GM12865 (cell line): Measurements from ENCODE around the gene RELN.

ENCODE experiments used
- DNase-seq: peaks from one replicate; pipeline ENCODE4 v3.0.0; 2010; ENCODE audit warnings: low read depth
- H3K4me3 ChIP-seq: 2 replicates; pipeline ENCODE4 v1.5.1; 2011; ENCODE audit warnings: mild to moderate bottlenecking, low read depth, low read length, control low read depth
- TF ChIP-seq, protein P1 (sequence below): IDR thresholded peaks from 2 replicates; pipeline ENCODE4 v1.5.1; 2011; ENCODE audit warnings: low read length, control low read depth, low read depth, inconsistent platforms; ENCODE audit not compliant: insufficient read depth; ENCODE audit errors: missing control alignments

The RELN gene

GRCh38 chr7:103632005-103632639 is 357.3 kb downstream of the RELN start:
- DNase-seq, result no peak
- TF ChIP-seq, protein P1, sequence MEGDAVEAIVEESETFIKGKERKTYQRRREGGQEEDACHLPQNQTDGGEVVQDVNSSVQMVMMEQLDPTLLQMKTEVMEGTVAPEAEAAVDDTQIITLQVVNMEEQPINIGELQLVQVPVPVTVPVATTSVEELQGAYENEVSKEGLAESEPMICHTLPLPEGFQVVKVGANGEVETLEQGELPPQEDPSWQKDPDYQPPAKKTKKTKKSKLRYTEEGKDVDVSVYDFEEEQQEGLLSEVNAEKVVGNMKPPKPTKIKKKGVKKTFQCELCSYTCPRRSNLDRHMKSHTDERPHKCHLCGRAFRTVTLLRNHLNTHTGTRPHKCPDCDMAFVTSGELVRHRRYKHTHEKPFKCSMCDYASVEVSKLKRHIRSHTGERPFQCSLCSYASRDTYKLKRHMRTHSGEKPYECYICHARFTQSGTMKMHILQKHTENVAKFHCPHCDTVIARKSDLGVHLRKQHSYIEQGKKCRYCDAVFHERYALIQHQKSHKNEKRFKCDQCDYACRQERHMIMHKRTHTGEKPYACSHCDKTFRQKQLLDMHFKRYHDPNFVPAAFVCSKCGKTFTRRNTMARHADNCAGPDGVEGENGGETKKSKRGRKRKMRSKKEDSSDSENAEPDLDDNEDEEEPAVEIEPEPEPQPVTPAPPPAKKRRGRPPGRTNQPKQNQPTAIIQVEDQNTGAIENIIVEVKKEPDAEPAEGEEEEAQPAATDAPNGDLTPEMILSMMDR, result no peak
- no peak overlapping the region for H3K4me3 ChIP-seq

DNA sequence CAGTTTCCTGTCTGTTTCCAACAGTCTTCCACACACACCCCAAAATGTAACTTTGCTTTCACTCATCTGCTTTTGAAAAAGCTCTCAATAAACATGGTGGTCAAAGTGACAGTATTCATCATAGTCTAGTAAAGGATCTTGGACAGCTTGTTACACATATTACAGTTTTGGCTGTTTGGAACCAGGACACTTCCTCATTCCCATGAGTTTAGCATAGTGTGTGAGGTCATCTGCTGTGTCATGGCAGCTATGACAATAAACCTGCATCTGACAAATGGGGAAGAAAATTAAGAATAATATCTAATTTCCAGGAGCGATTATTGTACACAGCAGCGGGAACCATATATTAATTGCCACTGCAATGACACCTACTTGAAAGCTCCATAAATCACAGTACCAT is 359.1 kb downstream of the RELN start:
- TF ChIP-seq, protein P1, result no peak
- no peak overlapping the region for H3K4me3 ChIP-seq
- no peak for DNase-seq

- H3K4me3 ChIP-seq, result no peak overlapping the region
- TF ChIP-seq, protein P1, result no peak
- DNase-seq, result no peak
Observed at GRCh38 chr7:103628742-103629141, 360.7 kb downstream of the RELN start.

DNA sequence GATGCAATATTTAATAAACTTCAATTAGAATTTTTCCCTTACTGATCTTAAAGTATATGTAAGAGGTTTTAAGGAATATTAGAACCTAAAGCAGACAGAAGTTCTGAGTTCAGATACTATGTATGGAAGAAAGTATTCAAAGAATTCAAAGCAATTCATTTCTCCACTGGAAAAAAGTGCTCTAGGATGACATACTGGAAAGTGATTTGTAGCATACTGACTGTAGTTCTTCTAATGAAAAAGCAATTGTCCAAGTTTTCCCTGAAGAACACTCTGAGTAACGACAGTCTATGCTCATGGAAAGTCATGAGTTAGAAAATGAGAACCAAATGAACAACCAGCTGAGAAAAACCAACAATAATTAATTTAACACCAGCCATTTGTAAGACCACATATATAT is 362.7 kb downstream of the RELN start:
- TF ChIP-seq, protein P1, result no peak
- no peak overlapping the region for H3K4me3 ChIP-seq
- DNase-seq, result no peak

DNA sequence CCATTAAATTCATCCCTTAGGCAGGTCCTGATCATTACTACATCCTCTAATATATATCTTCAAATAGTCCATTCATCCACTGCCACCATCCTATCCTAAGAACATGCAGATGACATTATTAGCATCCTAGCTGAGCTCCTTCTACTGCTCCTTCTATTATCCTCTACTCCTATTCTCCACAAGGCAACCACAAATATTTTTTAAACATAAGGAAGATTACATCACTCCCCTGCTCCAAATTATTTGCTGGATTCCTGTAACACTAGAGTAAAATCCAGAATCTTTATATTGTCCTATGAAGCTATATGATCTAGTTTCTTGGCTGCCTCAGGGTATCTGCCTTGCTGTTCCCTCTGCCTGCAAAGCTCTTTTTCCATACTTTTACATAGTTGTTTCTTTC is 367.2 kb downstream of the RELN start:
- DNase-seq, result no peak
- TF ChIP-seq, protein P1, result no peak
- H3K4me3 ChIP-seq, result no peak overlapping the region

DNA sequence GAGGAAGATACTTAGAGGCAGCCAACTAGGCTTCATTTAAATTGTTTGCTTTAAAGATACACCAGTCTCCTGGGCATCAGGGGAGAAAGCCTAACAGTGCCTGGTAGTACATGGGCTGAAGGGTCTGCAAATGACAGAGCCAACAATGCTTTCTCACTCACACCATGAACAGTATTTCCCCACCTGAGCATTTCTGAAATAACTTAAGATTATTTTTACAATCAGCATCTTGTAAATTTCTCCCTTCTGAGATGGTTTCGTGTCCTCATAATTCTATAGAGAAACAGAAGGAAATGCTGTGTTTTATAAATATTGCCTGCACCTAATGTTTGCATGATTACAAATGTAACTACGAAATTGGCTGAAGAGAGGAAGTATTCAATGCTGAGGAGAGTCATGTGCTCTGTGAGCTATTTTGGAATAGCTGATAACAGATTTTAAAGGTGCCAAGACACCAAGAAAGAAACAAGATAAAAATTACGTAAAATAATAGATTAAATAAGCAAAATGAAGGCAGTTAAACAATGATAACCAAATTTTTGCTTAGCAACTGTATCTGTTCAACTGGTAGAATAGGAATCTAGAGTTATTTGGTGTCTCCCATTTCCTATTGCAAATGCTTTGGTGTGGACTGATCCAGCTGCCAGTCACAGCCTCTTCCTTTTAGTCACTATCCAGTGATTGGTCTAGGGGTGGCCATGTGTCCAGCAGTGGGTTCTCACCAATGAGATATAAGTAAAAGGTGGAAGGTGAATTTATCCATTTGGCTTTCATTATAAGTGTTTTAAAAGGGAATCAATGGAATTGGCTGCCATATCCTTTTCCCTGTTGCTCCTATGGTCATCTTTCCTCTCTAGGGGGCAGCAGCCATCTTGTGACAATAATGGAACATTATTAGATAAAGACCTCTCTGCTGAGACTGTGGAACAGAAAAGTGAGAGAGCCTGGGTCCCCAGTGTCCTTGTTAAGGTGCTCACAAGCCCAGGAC is 375.5 kb downstream of the RELN start:
- no peak overlapping the region for H3K4me3 ChIP-seq
- no peak for DNase-seq
- TF ChIP-seq, protein P1, result no peak

DNA sequence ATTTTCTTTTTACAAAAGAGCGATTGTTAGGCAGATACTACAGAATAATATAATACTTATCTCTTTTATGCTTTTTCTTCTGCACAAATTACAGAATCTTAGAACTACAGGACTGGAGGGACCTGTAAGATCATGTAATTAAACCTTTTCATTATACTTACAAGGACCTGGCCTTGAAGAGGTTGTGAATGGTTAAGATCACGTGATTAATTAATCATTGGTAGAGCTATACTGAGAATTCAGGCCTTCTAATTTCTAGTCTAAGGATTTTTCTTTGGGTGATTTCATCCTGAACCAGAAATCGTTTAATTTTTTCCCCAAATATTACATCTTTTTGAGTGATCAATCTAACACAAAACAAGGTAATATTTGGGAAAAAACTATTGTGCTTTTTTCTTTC is 379.7 kb downstream of the RELN start:
- TF ChIP-seq, protein P1, result no peak
- H3K4me3 ChIP-seq, result no peak overlapping the region
- DNase-seq, result no peak
